Superior temporal gyrus (tissue), 1 donor: ENCODE results near the gene KHK.
"Not testable (repeated sequence)": the region's sequence is repeated elsewhere in the genome, so short reads cannot be mapped to it uniquely, and the experiment has no call there.

ENCODE experiments used
- DNase-seq: peaks from one replicate; pipeline ENCODE4 v3.0.0-alpha.2; 2016; ENCODE audit errors: extremely low spot score

The KHK gene

DNA sequence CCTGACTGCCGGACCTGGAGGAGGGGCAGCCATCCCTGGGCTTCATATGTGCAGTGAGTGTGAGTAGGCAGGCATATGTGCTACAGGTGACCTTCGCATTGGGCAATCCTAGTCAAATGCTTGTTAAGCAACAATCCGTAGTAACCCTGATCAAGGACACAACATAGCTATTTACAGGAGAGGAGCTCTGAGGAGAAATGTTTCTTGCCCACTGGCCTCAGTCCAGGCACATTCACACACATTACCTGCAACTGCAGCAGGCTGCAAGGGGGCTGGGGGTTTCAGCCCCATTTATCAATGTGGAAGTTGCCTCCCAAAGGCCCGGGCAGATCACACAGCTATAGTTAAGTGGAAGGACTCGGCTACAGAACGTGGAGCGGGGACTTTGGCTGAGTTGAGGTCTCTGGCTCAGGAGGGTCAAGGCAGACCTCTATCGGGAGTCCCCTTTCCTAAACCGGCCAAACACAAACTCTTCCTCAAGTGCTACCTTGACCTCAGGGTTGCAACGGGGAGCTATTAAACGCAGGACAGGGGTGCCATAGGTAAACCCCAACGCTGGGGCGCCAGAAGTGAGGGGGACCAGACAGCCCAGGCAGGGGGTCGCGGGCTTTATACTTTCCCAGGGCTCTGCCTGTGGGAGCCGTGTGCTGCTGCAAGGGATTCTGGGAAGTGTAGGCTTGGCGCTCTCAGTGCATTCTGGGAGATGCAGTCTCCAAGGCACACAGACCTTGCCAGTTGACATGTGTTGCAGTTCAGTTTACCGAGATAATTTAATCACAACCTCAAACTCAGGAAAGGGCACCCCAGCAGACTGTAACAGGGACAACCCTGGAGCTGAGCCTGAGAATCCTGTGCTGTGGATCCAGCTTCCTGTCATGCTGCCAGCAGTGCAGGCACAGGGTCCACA is 9.4 kb downstream of the KHK start:
- peak; percentile 89 for DNase-seq

- DNase-seq: no peak
Measured at GRCh38 chr2:27096748-27097297, 10.3 kb downstream of the KHK start.

GRCh38 chr2:27097341-27097740 is 10.8 kb downstream of the KHK start:
- no peak for DNase-seq

DNA sequence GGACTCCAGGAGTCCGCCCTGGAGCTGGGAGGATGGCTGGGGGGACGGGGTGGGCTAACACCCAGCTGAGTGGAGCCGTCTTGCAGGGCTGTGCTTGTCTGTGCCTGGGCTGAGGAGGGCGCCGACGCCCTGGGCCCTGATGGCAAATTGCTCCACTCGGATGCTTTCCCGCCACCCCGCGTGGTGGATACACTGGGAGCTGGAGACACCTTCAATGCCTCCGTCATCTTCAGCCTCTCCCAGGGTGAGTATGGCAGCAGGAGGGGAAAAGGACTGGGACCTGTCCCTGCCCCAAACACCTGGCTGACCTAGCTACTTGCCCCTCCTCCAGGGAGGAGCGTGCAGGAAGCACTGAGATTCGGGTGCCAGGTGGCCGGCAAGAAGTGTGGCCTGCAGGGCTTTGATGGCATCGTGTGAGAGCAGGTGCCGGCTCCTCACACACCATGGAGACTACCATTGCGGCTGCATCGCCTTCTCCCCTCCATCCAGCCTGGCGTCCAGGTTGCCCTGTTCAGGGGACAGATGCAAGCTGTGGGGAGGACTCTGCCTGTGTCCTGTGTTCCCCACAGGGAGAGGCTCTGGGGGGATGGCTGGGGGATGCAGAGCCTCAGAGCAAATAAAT is 12.9 kb downstream of the KHK start:
- DNase-seq: no peak

DNA sequence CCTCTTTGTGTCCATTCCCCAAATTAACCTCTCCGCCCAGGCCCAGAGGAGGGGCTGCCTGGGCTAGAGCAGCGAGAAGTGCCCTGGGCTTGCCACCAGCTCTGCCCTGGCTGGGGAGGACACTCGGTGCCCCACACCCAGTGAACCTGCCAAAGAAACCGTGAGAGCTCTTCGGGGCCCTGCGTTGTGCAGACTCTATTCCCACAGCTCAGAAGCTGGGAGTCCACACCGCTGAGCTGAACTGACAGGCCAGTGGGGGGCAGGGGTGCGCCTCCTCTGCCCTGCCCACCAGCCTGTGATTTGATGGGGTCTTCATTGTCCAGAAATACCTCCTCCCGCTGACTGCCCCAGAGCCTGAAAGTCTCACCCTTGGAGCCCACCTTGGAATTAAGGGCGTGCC is 13.5 kb downstream of the KHK start:
- DNase-seq: no peak

DNA sequence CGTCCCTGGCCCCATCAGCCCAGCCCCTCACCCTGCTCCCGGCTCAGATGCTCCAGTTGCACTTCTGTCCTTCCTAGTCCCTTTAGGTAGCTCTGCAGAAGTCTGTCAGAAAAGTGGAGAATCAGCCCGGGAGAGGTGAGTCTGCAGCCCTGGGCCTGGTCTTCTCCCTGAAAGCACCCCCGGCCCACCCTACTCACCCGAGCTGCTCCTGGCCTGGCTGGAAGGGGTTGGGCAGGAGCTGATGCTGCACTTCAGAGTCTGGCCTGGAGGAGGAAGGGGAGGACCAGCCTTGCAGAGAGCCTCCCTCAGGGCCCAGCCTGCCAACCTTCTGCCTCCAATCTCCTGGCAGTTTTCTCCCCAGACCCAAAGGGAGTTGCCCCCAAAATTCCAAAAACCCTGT is 15.8 kb downstream of the KHK start:
- no peak for DNase-seq

DNA sequence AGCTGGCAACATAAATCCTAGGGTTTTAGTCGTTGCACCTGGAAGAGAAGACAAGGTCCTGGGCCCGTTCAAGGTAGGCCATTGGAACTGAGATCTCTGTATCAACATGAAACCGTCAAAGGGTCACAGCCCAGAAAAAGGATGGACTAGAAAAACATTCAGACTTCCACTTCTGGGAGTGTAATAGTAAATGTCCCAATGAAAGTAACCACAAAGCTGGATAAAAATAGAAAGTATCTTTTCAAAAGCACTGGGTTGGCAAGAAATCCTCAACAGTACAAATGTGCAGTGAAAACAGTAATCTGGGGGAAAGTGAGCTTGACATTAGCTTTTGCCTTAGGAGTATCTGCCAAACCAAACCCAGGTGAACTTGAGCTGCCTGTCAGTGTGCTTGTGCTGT is 19.4 kb downstream of the KHK start:
- DNase-seq: no peak

DNA sequence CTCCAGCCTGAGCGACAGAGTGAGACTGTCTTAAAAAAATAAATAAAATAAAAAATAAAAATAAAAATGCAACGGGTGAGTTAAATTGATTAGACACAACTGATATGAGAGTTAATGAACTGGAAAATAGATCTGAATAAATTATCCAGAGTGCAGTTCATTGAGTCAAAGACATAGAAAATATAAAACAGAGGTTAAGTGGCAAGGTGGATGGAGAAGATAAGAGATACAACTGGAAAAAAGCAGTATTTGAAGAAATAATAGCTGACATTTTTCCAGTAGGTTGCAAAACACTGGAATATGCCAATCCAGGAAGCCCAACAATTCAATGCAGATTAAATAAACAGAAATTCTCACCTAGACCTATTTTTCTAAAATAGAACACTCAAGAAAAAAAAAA is 21.6 kb downstream of the KHK start:
- DNase-seq: no peak

DNA sequence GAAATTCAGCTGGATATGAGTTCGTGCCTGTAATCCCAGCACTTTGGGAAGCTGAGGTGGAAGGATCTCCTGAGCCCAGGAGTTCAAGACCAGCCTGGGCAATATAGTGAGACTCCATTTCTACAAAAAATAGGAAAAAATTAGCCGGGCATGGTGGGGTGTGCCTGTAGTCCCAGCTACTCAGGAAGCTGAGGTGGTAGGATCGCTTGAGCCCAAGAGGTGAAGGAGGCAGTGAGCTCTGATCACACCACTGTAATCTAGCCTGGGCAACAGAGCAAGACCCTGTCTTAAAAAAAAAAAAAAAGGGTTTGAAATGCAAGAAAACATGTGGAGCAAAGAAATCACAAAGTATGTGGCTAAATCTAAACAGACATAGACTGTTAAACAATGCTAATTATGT is 22.5 kb downstream of the KHK start:
- DNase-seq: no peak

GRCh38 chr2:27110603-27111352 is 24.2 kb downstream of the KHK start:
- DNase-seq: not testable (repeated sequence)

- not testable (repeated sequence) for DNase-seq
Measured at GRCh38 chr2:27111392-27112078, 25.0 kb downstream of the KHK start.

DNA sequence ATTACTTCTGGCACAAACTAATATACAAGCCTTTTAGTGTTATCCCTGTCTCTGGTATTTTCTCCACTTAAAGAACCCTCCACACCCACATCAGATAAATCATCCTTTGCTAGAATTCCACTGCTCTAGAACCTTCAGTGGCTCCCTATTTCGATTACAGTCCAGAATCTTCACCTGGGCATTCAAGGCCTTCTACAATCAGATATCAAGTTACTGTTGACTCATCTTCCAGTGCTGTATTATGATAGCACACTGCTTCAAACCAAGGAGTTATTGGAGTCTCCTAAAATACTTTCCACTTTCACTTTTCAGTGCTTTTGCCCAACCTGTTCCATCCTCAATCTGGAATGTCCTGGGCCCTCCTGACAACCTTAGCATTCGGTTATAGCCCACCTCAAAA is 28.9 kb downstream of the KHK start:
- no peak for DNase-seq

DNA sequence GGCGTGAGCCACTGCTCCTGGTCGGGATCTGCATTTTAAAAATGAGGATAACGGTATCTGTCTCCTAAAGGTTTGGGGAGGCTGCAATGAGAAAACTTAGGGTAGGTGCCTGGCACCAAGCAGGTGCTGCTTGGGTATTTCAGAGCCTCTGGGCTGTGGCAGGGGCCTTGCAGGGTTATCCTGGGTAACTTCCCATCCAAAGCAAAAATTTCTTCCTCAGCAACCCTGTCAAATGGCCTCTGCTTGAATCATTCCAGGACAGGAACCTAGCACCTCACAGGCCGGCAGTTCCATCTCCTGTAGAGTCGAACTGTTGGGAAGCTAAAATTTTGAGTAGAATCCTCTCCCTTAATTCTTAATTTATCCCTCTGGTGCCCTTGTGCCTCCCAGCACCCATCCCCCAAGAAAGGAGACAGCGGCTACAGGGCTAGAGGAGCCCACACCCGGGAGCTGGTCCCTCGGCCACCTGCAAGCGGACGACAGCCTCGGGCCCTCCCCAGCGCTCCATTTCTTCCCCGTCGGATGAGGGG is 31.5 kb downstream of the KHK start:
- DNase-seq: no peak

GRCh38 chr2:27118525-27119329 is 32.2 kb downstream of the KHK start, which contains the start of gene CGREF1:
Gene CGREF1, minus strand, starts transcription at chr2:27119128. Its CDS starts 14,762 bp downstream, at chr2:27104366.
- DNase-seq: no peak

- DNase-seq: not testable (repeated sequence)
Measured at GRCh38 chr2:27119330-27119670, 32.7 kb downstream of the KHK start.

- DNase-seq: no peak
Measured at GRCh38 chr2:27121906-27122305, 35.3 kb downstream of the KHK start.

DNA sequence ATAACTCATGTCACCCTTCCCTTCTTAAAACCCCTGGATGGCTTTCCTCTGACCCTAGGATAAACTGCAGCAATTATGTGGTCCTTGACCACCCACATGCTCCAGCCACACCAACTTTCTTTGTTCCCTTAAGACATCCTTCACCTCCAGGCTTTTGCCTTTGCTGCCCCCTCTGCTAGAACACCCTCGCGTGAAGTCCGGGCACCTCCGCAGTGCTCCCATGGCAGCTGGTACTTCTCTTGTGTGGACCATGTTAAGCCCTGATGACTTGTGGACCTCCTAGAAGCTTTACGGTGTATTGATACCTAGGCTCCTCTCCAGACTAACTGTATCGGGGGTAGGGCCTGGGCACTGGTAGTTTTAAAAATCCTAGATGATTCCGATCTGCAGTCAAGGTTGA is 36.2 kb downstream of the KHK start:
- DNase-seq: no peak

DNA sequence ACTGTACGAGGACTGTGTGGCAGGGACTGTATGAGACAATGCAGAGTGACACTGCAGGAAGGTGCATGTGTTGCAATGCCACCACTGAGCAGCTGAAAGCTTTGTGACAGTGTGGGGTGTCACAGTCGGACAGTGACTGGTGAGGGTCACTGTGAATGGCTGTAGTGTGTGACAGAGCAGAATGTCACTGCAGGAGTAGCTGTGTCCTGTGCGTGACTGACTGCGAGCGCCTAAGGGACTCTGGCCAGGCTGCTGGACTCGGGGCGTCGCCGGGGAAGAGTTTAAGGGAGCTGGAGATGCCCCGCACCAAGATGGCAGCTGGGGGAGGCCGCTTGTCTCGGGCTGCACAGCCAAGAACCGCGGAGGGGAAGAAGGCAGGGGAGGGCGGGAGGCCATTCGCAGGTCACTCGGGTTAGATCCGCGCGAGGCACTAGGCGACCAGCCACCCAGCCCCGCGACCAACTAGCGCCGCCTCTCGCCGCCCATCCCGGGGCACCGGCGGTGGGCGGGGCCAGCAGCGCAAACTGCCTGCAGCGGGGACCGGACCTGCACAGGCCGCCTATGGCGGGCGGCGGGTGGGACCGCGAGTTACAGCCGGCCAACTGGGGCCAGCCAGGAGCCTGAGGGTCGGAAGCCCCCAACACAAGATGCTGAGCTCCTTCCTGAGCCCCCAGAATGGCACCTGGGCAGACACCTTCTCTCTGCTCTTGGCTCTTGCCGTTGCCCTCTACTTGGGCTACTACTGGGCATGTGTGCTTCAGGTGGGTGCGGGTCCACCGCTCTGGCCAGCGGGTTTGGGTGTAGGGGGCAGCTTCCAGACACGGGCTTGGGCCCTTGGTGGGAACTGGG is 37.0 kb downstream of the KHK start, which contains the start of gene ABHD1:
ABHD1 (plus strand) TSS at position 514 of the 849 bp plus-strand sequence; CDS start at position 648, 134 bp downstream.
- peak; percentile 50 for DNase-seq

DNA sequence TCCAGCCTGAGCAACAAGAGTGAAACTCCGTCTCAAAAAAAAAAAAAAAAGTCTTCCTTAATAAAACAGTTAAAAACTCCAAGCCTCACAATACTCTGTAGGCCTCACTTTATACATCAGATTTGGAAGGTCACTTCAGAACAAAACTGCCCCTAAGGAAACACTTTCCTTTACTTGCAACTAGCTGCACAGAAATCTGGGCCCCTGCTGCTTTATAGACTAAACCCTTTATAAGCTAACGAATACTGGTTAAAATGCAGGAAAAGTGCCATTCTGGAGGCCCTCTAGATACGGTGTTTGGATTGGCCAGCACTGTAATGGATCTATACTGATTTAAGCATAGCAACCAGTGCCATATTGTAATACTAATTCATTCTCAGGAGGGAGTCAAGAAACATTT is 38.5 kb downstream of the KHK start:
- no peak for DNase-seq
